HG03457 (cell line): ENCODE measurements around the gene NYNRIN.
"Not testable (repeated sequence)": the region's sequence is repeated elsewhere in the genome, so short reads cannot be mapped to it uniquely, and the experiment has no call there.

Experiments used
- ATAC-seq: cut with Tn5 transposase; IDR thresholded peaks from one replicate; pipeline ENCODE4 v1.9.1; 2021; ENCODE audit warnings: moderate number of reproducible peaks; ENCODE audit not compliant: unreplicated experiment

NYNRIN gene

GRCh38 chr14:24442240-24443052, 43.6 kb downstream of the NYNRIN start, which contains the start of gene SDR39U1:
TSS of gene SDR39U1 (minus strand) at chr14:24442776. CDS start at chr14:24442769, 7 bp downstream.
- ATAC-seq, result peak; percentile 81

GRCh38 chr14:24443053-24443665, 44.4 kb downstream of the NYNRIN start:
- no peak for ATAC-seq

DNA sequence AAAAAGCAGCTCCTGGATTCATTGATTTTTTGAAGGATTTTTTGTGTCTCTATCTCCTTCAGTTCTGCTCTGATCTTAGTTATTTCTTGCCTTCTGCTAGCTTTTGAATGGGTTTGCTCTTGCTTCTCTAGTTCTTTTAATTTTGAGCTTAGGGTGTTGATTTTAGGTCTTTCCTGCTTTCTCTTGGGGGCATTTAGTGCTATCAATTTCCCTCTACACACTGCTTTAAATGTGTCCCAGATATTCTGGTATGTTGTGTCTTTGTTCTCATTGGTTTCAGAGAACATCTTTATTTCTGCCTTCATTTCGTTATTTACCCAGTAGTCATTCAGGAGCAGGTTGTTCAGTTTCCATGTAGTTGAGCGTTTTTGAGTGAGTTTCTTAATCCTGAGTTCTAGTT, 52.0 kb downstream of the NYNRIN start:
- ATAC-seq, result not testable (repeated sequence)

GRCh38 chr14:24456980-24457379, 58.2 kb downstream of the NYNRIN start:
- no peak for ATAC-seq

GRCh38 chr14:24458736-24459135, 59.9 kb downstream of the NYNRIN start:
- ATAC-seq, result no peak

- no peak for ATAC-seq
These were observed 60.5 kb downstream of the NYNRIN start for GRCh38 chr14:24459331-24459730.

DNA sequence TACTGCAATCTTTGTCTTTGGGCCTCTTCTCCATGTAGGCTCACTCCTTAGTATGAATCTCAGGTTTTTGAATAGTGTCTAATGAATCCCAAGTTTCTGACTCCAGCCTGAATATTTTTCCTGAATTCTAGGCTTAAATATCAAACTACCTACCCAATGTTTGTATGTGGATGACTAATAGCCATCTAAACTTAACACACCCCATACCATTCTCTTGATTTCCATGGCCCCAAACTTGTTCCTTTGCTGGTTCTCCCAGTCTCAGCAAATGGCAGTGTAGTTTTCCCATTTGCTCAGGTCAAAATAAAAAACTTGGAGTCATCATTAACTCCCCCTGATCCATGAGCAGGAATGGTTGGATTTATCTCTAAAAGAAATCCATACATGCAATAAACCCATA, 62.5 kb downstream of the NYNRIN start:
- no peak for ATAC-seq

DNA sequence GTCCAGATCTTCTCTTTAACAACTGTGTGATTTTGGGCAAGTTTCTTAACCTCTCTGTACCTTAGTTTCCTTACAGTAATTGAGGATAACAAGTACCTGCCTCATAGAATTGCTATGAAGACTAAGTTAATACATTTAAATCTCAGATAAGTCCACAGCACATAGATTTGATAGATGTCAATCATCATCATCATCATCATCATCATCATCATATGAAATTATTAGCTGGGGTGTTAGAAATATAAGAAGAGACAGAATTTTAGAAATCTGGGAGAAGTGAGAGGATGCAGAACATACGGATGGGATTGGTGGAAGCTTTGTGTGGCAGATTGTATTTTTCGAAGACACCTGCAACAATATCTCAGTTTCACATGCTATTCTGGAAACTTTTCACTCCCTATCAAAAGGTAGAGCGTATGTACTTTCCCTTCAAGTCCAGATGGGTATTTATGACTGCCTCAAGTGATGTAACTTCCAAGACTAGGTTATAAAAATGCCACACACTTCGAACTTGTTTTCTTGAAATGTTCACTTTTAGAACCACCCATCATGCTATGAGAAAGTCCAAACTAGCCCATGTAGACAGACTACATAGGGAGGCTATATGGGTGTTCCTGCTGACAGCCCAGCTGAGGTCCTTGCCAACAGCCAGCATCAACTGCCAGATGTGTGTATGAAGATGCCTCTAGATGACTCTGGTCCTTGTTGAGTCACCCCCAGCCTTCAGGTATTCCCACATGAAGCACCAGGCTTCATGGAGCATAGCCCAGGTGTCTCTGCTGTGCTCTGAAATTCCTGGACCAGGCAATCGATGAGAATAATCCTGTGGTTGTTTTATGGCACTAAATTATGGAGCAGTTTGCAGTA, 64.4 kb downstream of the NYNRIN start:
- ATAC-seq, result no peak

GRCh38 chr14:24463884-24464785, 65.3 kb downstream of the NYNRIN start:
- no peak for ATAC-seq

GRCh38 chr14:24465368-24465767, 66.6 kb downstream of the NYNRIN start:
- ATAC-seq, result no peak

- no peak for ATAC-seq
These were observed 67.0 kb downstream of the NYNRIN start for GRCh38 chr14:24465805-24466204.
